Common myeloid progenitor, CD34-positive (primary cell): ENCODE results near the gene IL1RAPL2.

Experiments used
- CTCF ChIA-PET: fragments of 350-600 bp; sonication (Branson Sonifier 250); formaldehyde crosslinking; loops from one replicate; lab custom pipeline; 2021; ENCODE audit warnings: antibody characterized with exemption; lab: Charles Lee
- POLR2A ChIA-PET: fragments of 350-600 bp; sonication (Branson Sonifier 250); formaldehyde crosslinking; loops from one replicate; lab custom pipeline; 2021; ENCODE audit warnings: antibody characterized with exemption; lab: Charles Lee
- DNase-seq, 3 donors: peaks; one replicate each; pipeline versions ENCODE4 v3.0.0 to v3.0.0-alpha.2; 2013
- H3K27ac ChIP-seq, 2 experiments: 1 replicate in 1 of 2; 2 replicates in 1 of 2; pipeline ENCODE4 v1.7.0; 2013; ENCODE audit warnings: inconsistent platforms in 2 of 2, low read length in 2 of 2, mild to moderate bottlenecking in 2 of 2, low read depth in 1 of 2, moderate library complexity in 1 of 2; ENCODE audit not compliant: severe bottlenecking in 2 of 2, insufficient read depth in 1 of 2, poor library complexity in 1 of 2
- H3K27me3 ChIP-seq, 5 experiments: replicated peaks in 2 of 5; 1 replicate in 3 of 5; 2 replicates in 2 of 5; pipeline versions ENCODE4 v1.6.1 to v1.7.0; 2013; ENCODE audit warnings: low read length in 4 of 5, mild to moderate bottlenecking in 2 of 5, moderate library complexity in 2 of 5, inconsistent platforms in 1 of 5; ENCODE audit not compliant: insufficient read depth in 5 of 5, control insufficient read depth in 4 of 5
- H3K36me3 ChIP-seq, 4 experiments: 1 replicate in 2 of 4; 2 replicates in 2 of 4; pipeline versions ENCODE4 v1.6.1 to v1.7.0; 2013; ENCODE audit warnings: low read length in 3 of 4, control low read depth in 1 of 4, mild to moderate bottlenecking in 1 of 4; ENCODE audit not compliant: control insufficient read depth in 4 of 4, insufficient read depth in 4 of 4
- H3K4me1 ChIP-seq, 4 experiments: 1 replicate in 3 of 4; 2 replicates in 1 of 4; pipeline versions ENCODE4 v1.6.1 to v1.7.1; 2013; ENCODE audit warnings: low read length in 3 of 4, mild to moderate bottlenecking in 3 of 4, control low read depth in 1 of 4, inconsistent platforms in 1 of 4, moderate library complexity in 1 of 4; ENCODE audit not compliant: control insufficient read depth in 4 of 4, insufficient read depth in 4 of 4; ENCODE audit errors: control extremely low read depth in 1 of 4
- H3K4me3 ChIP-seq, 7 experiments: 1 replicate in 4 of 7; 2 replicates in 3 of 7; pipeline versions ENCODE4 v1.5.1 to v1.7.0; 2013; ENCODE audit warnings: mild to moderate bottlenecking in 7 of 7, low read length in 6 of 7, moderate library complexity in 6 of 7, inconsistent platforms in 2 of 7, low read depth in 2 of 7, control low read depth in 1 of 7; ENCODE audit not compliant: insufficient read depth in 4 of 7, control insufficient read depth in 1 of 7; ENCODE audit errors: extremely low read depth in 1 of 7
- H3K9me3 ChIP-seq, 5 experiments: 1 replicate in 4 of 5; 2 replicates in 1 of 5; pipeline versions ENCODE4 v1.6.1 to v1.7.1; 2013; ENCODE audit warnings: low read length in 4 of 5, mild to moderate bottlenecking in 2 of 5, inconsistent platforms in 1 of 5, low read depth in 1 of 5, moderate library complexity in 1 of 5; ENCODE audit not compliant: control insufficient read depth in 4 of 5, insufficient read depth in 2 of 5; ENCODE audit errors: control extremely low read depth in 1 of 5
- WGBS: methylation state at CpG from one replicate; pipeline ENCODE4 v1.1.5; 2013; ENCODE audit not compliant: insufficient coverage; 5-methylcytosine and 5-hydroxymethylcytosine counted together

IL1RAPL2 gene

DNA sequence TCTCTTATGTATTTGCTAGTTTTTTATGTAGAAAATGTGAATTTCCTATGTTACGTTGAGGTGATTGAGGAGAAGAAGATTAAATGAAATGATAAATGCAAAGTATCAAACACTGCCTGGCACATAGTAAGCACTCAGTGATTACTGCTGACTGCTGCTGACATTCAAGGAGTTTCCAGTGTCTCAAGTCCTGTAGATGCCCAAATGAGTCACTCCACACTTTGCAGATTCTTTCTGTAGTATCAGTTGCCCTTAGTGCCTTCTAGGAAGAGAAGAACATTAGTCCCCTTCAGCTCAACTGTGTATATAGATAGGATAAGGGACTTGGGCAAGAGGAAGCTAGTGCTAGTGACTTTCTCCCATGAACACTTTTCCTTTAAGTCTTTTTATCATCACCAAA is 895.0 kb downstream of the IL1RAPL2 start:
- DNase-seq: no peak
- H3K4me3 ChIP-seq: no peak overlapping the region
- ChIA-PET CTCF (no interaction called here), POLR2A (no interaction called here)
- WGBS: 100% methylated on average over 1 of the region's 1 CpG
- H3K4me1 ChIP-seq: no peaks in the 10 kb centered on the region
- no peaks in the 10 kb centered on the region for H3K36me3 ChIP-seq
- H3K9me3 ChIP-seq: no peaks in the 10 kb centered on the region
- no peak overlapping the region for H3K27ac ChIP-seq
- no peaks in the 10 kb centered on the region for H3K27me3 ChIP-seq

DNA sequence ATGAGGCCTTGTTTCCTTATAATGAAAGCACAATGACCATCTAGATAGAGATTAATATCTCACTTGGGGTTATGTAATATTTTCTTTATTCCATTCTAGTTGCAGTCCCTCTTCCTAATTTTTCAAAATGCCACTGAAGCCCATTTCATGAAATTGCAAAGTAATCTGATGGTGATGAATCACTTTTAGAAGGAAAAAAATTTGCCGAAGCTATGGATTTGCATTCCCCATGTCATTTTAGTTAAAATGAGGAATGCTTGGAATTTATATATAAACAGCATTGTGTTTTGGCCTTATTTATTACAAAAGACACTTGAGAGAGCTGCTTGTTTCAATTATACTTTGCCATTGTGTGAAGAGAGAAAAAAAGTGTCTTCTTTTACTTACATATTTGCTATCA is 896.2 kb downstream of the IL1RAPL2 start:
- ChIA-PET CTCF (no interaction called here), POLR2A (no interaction called here)
- no peak overlapping the region for H3K4me3 ChIP-seq
- no peaks in the 10 kb centered on the region for H3K27me3 ChIP-seq
- no peak overlapping the region for H3K27ac ChIP-seq
- H3K9me3 ChIP-seq: no peaks in the 10 kb centered on the region
- H3K36me3 ChIP-seq: no peaks in the 10 kb centered on the region
- 88% methylated on average over 1 of the region's 1 CpG for WGBS
- no peaks in the 10 kb centered on the region for H3K4me1 ChIP-seq
- DNase-seq: no peak

DNA sequence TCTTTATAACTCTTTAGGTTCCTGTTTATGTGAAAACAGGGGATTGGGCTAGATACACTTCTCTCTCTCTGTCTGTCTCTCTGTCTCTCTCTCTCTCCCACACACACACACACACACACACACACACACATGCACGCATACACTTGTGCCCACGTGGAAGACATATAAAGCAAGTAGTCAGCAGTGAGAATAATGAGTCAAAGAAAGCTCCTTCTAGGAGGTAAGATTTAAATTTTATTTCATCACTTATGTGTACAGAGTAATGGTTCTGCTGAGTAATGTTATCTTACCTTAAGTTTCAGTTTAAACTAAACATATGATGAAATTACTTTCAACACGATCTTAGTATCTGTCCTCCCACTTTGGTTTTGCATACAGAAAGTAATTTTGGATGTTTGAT is 897.5 kb downstream of the IL1RAPL2 start:
- Histone ChIP-seq H3K9me3 (no peaks in the 10 kb centered on the region), H3K4me1 (no peaks in the 10 kb centered on the region), H3K27me3 (no peaks in the 10 kb centered on the region), H3K27ac (no peak overlapping the region), H3K4me3 (no peak overlapping the region), H3K36me3 (no peaks in the 10 kb centered on the region)
- ChIA-PET CTCF (no interaction called here), POLR2A (no interaction called here)
- WGBS: no CpG with 5 or more reads among the region's 3 CpGs
- no peak for DNase-seq

DNA sequence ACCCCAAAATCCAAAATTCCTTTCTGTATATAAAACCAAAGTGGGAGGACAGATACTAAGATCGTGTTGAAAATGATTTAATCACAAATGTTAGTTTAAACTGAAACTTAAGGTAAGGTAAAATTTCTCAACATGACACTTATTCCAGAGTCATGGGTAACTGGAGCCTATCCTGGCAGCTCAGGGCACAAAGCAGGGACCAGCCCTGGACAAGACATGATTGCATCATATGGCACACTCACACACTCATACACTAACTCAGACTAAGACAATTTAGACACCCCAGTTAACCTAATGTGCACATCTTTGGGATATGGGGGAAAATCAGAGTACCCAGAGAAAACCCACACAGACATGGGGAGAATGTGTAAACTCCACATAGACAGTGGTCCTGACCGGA is 898.6 kb downstream of the IL1RAPL2 start:
- POLR2A ChIA-PET: no interaction called here
- Histone ChIP-seq H3K27me3 (no peaks in the 10 kb centered on the region), H3K4me1 (no peaks in the 10 kb centered on the region), H3K4me3 (no peak overlapping the region), H3K27ac (no peak overlapping the region), H3K9me3 (no peaks in the 10 kb centered on the region), H3K36me3 (no peaks in the 10 kb centered on the region)
- no peak for DNase-seq
- CTCF ChIA-PET: no interaction called here
- WGBS: 80% methylated on average over 1 of the region's 2 CpGs

DNA sequence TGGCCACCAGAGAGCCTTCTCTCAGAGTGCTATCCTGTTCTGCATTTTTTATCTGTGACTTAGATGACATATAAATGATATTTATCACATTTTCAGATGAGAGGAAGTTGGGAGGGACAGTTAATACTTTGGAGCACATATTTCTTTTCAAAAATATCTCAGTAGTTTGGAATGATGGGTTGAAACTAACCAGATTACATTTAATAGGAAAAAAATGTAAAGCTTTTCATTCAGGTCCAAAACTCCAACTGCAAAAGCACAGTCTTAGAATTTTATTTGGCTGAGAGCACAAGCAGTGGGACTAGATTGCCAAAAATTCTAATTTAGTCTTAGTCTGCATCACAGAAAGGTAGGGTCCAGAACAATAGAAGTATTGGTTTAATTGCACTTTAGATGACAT is 902.7 kb downstream of the IL1RAPL2 start:
- H3K27me3 ChIP-seq: no peaks in the 10 kb centered on the region
- CTCF ChIA-PET: no interaction called here
- H3K36me3 ChIP-seq: no peaks in the 10 kb centered on the region
- H3K4me1 ChIP-seq: no peaks in the 10 kb centered on the region
- DNase-seq: no peak
- H3K9me3 ChIP-seq: no peaks in the 10 kb centered on the region
- H3K4me3 ChIP-seq: no peak overlapping the region
- POLR2A ChIA-PET: no interaction called here
- H3K27ac ChIP-seq: no peak overlapping the region

DNA sequence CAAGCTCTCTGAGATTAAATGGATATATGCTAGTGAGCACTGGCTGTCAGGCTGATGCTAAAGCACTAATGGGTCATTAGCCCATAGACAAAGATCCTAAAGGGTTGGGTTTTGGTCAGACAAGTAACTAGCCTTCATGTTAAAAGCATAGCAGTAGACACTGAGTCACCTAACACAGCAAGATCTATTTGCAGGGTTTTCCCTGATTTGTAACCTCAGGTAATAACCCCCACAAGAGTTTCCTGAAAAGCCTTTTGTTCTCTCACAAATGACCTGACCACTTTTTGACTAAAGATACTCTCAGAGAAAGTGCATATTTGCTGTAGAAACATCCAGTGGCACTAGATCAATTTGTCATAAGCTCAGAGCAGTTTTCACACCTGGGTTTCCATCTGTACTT is 905.6 kb downstream of the IL1RAPL2 start:
- no peak overlapping the region for H3K4me3 ChIP-seq
- H3K27ac ChIP-seq: no peak overlapping the region
- ChIA-PET CTCF (no interaction called here), POLR2A (no interaction called here)
- no peaks in the 10 kb centered on the region for H3K27me3 ChIP-seq
- H3K9me3 ChIP-seq: no peaks in the 10 kb centered on the region
- H3K36me3 ChIP-seq: no peaks in the 10 kb centered on the region
- no peak for DNase-seq
- H3K4me1 ChIP-seq: no peaks in the 10 kb centered on the region

DNA sequence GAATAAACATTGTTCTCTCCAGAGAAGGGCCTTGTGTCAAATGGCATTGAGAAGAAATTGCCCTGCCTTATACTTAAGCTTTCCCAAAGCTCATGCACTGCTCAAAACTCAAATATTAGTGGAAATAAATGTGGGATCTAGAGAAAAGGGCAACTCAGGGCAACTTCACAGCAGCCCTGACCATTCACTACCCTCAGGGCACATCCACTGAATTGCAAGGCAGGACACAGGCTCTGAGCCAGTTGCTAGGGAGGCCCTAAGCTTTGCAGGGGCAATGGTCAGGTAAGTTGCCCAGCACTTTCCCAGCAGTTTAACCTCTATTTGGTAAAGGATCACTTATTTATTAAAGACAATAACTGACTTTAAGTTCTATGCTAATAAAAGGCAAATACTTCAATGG is 909.8 kb downstream of the IL1RAPL2 start:
- ChIA-PET CTCF (no interaction called here), POLR2A (no interaction called here)
- H3K4me1 ChIP-seq: no peaks in the 10 kb centered on the region
- H3K9me3 ChIP-seq: no peaks in the 10 kb centered on the region
- no peak for DNase-seq
- no peak overlapping the region for H3K4me3 ChIP-seq
- no peaks in the 10 kb centered on the region for H3K36me3 ChIP-seq
- no peak overlapping the region for H3K27ac ChIP-seq
- H3K27me3 ChIP-seq: no peaks in the 10 kb centered on the region

DNA sequence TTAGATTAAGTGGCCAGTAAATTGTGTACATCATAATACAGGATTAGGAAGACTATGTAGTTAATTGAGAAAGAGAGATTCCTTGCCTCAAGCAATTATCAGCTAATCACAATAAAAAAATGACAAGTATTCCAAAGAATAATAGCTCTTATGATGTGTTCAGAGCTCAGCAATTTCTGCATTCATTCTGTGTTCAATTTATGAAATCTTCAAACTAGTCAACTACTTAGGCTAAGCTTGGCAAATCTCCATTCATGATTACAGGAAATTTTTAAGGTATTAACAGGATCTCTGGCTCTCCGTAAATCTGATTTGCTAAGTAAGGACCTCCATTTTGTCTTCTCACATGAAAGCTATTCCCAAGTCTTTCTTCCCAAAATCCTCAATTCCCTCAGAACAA is 911.4 kb downstream of the IL1RAPL2 start:
- Histone ChIP-seq H3K4me3 (no peak overlapping the region), H3K27ac (no peak overlapping the region), H3K27me3 (no peaks in the 10 kb centered on the region), H3K4me1 (no peaks in the 10 kb centered on the region), H3K9me3 (no peaks in the 10 kb centered on the region), H3K36me3 (no peaks in the 10 kb centered on the region)
- ChIA-PET CTCF (no interaction called here), POLR2A (no interaction called here)
- DNase-seq: no peak
- no CpG with 5 or more reads among the region's 1 CpG for WGBS
